ENCODE data around the gene ARHGEF4.

Gene ARHGEF4

DNA sequence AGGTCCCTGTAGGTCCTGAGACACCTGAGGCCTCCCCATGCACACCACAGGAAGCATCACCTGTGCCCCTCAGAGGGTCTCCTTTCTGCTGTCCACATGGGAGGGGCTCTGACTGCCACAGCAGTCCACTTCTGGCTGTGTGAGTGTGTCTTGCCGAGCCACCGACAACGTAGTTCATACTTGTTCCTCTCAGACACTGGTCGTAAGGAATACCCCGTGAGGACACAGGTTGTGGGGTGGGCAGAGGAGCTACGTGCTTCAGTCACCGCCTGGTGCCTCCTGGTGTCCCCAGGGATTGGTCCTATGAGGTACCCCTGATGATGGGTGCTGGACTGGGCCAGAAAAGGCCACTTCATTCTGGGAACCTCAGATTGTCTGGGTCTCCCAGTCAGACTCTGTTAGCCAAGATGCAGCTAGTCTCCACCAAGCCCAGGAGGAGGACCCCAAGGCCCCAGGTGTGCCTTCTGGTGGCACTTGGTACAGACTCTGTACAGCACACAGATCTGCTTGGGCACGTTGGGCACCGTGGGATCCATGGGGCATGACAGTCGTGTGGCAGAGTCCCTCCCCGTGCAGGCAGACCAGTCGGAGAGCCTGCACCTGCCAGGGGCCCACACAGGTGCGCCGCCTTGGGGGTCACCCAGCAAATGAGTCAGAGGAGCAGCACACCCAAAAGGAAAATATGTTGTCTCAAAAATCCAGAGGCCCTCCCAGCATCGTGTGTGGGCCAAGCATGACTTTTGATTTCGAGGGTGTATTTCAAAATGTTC lies 2.5 kb downstream of the ARHGEF4 start:
- no peak for DNase-seq (ENCODE audit: low read depth)
- H3K4me3 ChIP-seq (ENCODE audit: low read length), result no peak overlapping the region
- TF ChIP-seq, protein P1, sequence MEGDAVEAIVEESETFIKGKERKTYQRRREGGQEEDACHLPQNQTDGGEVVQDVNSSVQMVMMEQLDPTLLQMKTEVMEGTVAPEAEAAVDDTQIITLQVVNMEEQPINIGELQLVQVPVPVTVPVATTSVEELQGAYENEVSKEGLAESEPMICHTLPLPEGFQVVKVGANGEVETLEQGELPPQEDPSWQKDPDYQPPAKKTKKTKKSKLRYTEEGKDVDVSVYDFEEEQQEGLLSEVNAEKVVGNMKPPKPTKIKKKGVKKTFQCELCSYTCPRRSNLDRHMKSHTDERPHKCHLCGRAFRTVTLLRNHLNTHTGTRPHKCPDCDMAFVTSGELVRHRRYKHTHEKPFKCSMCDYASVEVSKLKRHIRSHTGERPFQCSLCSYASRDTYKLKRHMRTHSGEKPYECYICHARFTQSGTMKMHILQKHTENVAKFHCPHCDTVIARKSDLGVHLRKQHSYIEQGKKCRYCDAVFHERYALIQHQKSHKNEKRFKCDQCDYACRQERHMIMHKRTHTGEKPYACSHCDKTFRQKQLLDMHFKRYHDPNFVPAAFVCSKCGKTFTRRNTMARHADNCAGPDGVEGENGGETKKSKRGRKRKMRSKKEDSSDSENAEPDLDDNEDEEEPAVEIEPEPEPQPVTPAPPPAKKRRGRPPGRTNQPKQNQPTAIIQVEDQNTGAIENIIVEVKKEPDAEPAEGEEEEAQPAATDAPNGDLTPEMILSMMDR (conservative IDR thresholded peaks at IDR 0.05; ENCODE audit: low read depth, low read length), result no peak

DNA sequence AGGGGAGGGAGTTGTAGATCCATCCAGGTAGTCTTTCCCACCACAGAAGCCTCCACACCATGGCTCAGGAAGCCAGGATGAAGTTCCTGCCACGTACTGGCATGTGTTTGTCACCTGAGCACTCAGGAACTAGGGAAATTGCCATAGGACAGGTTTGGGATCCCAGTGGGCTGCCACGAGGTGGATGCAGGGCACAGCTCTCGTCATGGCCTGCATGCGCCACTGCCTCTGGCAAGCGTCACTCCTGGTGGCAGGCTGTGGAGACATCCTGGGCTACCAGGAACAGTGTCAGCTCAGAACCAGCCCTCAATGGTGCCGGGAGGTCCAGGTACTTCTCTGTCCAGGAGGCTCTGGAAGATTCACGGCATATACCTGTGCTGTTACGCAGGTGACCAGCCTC lies 3.8 kb downstream of the ARHGEF4 start:
- TF ChIP-seq, protein P1 (conservative IDR thresholded peaks at IDR 0.05; ENCODE audit: low read depth, low read length), result no peak
- H3K4me3 ChIP-seq (ENCODE audit: low read length), result no peak overlapping the region
- DNase-seq (ENCODE audit: low read depth), result no peak

DNA sequence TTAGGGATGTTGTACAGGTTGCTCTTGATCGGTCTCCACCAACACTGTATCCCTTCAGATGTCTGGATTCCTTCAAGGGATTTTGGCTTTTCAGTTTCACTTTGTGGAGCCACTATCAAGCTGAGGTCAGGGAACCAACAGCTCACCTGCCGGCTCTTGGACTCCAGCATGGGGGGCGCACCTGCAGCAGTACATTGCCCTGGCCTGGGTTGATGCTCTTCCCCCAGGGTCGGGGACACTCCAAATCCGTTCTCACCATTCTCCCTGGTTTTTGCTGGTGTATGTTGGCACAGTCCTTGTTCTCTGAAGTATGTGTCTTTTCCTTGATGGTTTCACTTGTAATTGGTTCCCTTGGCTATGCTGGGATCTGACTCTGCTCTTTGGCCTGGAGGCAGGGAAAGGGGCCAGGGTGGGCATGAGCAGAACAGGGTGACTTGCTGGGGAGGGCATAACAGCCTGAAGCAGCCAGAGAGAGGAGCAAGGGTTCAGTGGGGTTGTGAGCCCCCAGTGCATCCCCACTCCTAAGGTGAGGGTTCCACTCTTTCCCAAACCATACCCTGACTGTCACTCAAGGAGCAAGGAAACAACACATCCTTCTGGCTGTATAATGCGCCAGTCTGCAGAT lies 5.1 kb downstream of the ARHGEF4 start:
- no peak for DNase-seq (ENCODE audit: low read depth)
- TF ChIP-seq, protein P1 (conservative IDR thresholded peaks at IDR 0.05; ENCODE audit: low read depth, low read length), result no peak
- H3K4me3 ChIP-seq (ENCODE audit: low read length), result no peak overlapping the region

DNA sequence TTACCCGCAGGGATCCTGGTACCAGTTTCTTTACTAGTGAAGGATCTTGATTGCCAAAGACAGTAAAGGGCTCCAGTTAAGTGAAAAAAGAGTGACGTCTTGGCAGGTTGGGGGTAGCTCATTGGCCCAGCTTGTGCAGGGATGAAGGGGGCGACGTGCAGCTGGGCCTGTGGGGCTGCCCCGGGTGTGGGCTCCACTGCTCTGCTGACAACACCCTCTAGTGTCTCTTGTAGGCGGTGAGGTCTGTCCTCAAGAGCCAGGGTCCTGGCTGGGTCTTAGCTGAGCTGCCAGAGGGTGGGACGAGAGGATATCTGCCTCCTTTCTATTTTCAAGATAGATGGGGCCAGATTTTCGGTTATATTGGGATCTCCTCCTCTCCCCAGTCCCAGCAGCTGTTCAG lies 6.1 kb downstream of the ARHGEF4 start:
- DNase-seq (ENCODE audit: low read depth), result no peak
- TF ChIP-seq, protein P1 (conservative IDR thresholded peaks at IDR 0.05; ENCODE audit: low read depth, low read length), result no peak
- H3K4me3 ChIP-seq (ENCODE audit: low read length), result no peak overlapping the region

DNA sequence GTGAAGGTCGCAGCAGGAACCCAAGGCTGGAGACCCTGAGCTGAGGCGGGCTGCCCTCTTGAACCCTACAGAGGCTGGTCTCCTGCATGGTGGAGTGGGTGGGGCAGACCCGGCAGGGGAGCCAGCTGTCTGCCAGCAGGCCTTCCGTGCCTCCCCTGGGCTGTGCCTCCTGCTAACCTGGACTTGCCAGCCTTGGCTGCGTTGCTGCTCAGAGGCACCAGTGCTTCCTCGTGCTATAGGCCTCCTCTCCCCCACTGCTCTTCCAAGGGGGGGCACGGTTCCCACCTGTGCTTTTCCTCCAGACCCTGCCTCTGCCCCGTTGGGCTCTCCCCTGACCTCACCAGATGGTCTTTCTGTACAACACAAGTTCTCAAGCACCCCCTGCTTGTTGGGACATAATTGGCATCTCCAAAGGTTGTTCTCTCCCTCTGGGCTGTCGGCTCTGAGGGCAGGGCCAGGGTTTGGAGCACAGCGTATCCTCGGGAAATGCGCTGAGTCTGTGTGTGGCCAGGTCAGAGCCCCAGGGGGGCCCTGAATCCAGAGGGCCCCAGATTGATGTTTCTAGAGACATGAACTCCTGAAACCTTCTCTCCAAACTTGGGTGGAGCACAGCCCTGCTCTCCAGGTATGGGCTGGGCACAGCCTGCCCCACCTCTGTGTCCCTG lies 6.7 kb downstream of the ARHGEF4 start:
- TF ChIP-seq, protein P1 (conservative IDR thresholded peaks at IDR 0.05; ENCODE audit: low read depth, low read length), result no peak
- DNase-seq (ENCODE audit: low read depth), result no peak
- no peak overlapping the region for H3K4me3 ChIP-seq (ENCODE audit: low read length)

DNA sequence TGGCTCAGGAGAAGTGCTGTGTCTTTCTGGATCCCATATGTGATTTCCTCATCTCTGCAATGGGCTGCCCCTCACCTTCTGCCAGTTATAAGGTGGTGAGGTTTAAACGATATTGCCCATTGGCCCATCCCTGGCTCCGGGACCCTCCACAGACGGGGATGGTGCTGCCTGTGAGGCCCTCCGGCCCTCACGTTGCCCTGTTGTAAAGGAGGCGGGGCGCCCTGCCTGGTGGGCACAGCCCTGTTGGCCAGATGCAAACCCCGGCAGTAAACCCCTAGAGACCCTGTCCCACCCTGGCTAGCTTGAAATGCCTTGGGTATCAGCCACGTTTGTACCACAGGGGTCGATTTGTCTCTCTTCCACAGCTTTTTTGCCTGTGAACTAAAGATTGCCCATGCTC lies 7.4 kb downstream of the ARHGEF4 start:
- no peak for DNase-seq (ENCODE audit: low read depth)
- no peak overlapping the region for H3K4me3 ChIP-seq (ENCODE audit: low read length)
- TF ChIP-seq, protein P1 (conservative IDR thresholded peaks at IDR 0.05; ENCODE audit: low read depth, low read length), result no peak

All from retinal pigment epithelial cell (primary cell).